Mesenchymal stem cell (in vitro differentiated cells and primary cell): ENCODE results near the gene EDC4.

Source experiments
- DNase-seq: peaks from one replicate; pipeline ENCODE4 v3.0.0-alpha.2; 2013
- H2AFZ ChIP-seq: one replicate; pipeline ENCODE4 v1.6.1; 2013; ENCODE audit warnings: low read depth, mild to moderate bottlenecking, control low read depth, inconsistent platforms, low read length, moderate library complexity
- H2AK5ac ChIP-seq: 2 replicates; pipeline ENCODE4 v1.6.1; 2013; ENCODE audit warnings: low read length, moderate library complexity, mild to moderate bottlenecking, inconsistent platforms; ENCODE audit not compliant: severe bottlenecking
- H2BK120ac ChIP-seq: one replicate; pipeline ENCODE4 v1.6.1; 2013; ENCODE audit warnings: low read depth, mild to moderate bottlenecking, inconsistent platforms, low read length, moderate library complexity
- H2BK12ac ChIP-seq, 2 experiments: one replicate each; pipeline ENCODE4 v1.6.1; 2013; ENCODE audit warnings: inconsistent platforms in 2 of 2, low read length in 2 of 2, mild to moderate bottlenecking in 2 of 2, moderate library complexity in 2 of 2, control low read depth in 1 of 2
- H2BK15ac ChIP-seq: one replicate; pipeline ENCODE4 v1.6.1; 2013; ENCODE audit warnings: mild to moderate bottlenecking, low read depth, inconsistent platforms; ENCODE audit not compliant: poor library complexity, severe bottlenecking
- H2BK5ac ChIP-seq: 2 replicates; pipeline ENCODE4 v1.6.1; 2013; ENCODE audit warnings: low read depth, mild to moderate bottlenecking, low read length, control low read depth, inconsistent platforms; ENCODE audit not compliant: poor library complexity, severe bottlenecking
- H3K14ac ChIP-seq, 2 experiments: one replicate each; pipeline ENCODE4 v1.6.1; 2013; ENCODE audit warnings: inconsistent platforms in 2 of 2, low read length in 2 of 2, control low read depth in 1 of 2, mild to moderate bottlenecking in 1 of 2, moderate library complexity in 1 of 2
- H3K18ac ChIP-seq, 2 experiments: one replicate each; pipeline ENCODE4 v1.6.1; 2013; ENCODE audit warnings: inconsistent platforms in 2 of 2, low read length in 2 of 2, control low read depth in 1 of 2, low read depth in 1 of 2, mild to moderate bottlenecking in 1 of 2
- H3K23ac ChIP-seq, 2 experiments: one replicate each; pipeline ENCODE4 v1.6.1; 2013; ENCODE audit warnings: inconsistent platforms in 2 of 2, low read length in 2 of 2, mild to moderate bottlenecking in 2 of 2, moderate library complexity in 2 of 2, control low read depth in 1 of 2
- H3K27ac ChIP-seq: 2 replicates; pipeline ENCODE4 v1.5.1; 2013; ENCODE audit warnings: mild to moderate bottlenecking, moderate library complexity, low read length, control low read depth, inconsistent platforms; ENCODE audit not compliant: poor library complexity, severe bottlenecking
- H3K27me3 ChIP-seq, 2 experiments: 2 replicates each; pipeline versions ENCODE4 v1.6.1 to v1.7.0; 2013; ENCODE audit warnings: low read length in 2 of 2, mild to moderate bottlenecking in 2 of 2, moderate library complexity in 2 of 2, control low read depth in 1 of 2, inconsistent platforms in 1 of 2; ENCODE audit not compliant: control insufficient read depth in 1 of 2, insufficient read depth in 1 of 2
- H3K36me3 ChIP-seq, 2 experiments: 2 replicates each; pipeline versions ENCODE4 v1.6.1 to v1.7.0; 2013; ENCODE audit warnings: low read length in 2 of 2, control low read depth in 1 of 2, inconsistent platforms in 1 of 2, low read depth in 1 of 2, mild to moderate bottlenecking in 1 of 2; ENCODE audit not compliant: insufficient read depth in 2 of 2, control insufficient read depth in 1 of 2
- H3K4ac ChIP-seq, 2 experiments: one replicate each; pipeline ENCODE4 v1.6.1; 2013; ENCODE audit warnings: inconsistent platforms in 2 of 2, low read length in 2 of 2, mild to moderate bottlenecking in 2 of 2, moderate library complexity in 2 of 2, control low read depth in 1 of 2, low read depth in 1 of 2
- H3K4me1 ChIP-seq: 2 replicates; pipeline ENCODE4 v1.6.1; 2013; ENCODE audit warnings: low read depth, low read length, control low read depth; ENCODE audit not compliant: control insufficient read depth, insufficient read depth
- H3K4me2 ChIP-seq: 2 replicates; pipeline ENCODE4 v1.6.1; 2013; ENCODE audit warnings: low read length, mild to moderate bottlenecking, inconsistent platforms; ENCODE audit not compliant: poor library complexity, severe bottlenecking
- H3K4me3 ChIP-seq, 2 experiments: 2 replicates each; pipeline versions ENCODE4 v1.5.1 to v1.7.0; 2013; ENCODE audit warnings: low read length in 2 of 2, mild to moderate bottlenecking in 2 of 2, control low read depth in 1 of 2, low read depth in 1 of 2; ENCODE audit not compliant: insufficient read depth in 1 of 2
- H3K79me1 ChIP-seq: replicated peaks from 2 replicates; pipeline ENCODE4 v1.6.1; 2013; ENCODE audit warnings: mild to moderate bottlenecking, control low read depth, low read length, inconsistent platforms; ENCODE audit not compliant: poor library complexity, severe bottlenecking
- H3K9ac ChIP-seq: 2 replicates; pipeline ENCODE4 v1.7.0; 2013; ENCODE audit warnings: mild to moderate bottlenecking, low read length, moderate library complexity
- H3K9me3 ChIP-seq: 2 replicates; pipeline ENCODE4 v1.7.0; 2013; ENCODE audit warnings: mild to moderate bottlenecking, low read length; ENCODE audit not compliant: control insufficient read depth
- H4K8ac ChIP-seq: one replicate; pipeline ENCODE4 v1.6.1; 2013; ENCODE audit warnings: inconsistent platforms, mild to moderate bottlenecking, low read length, moderate library complexity
- H4K91ac ChIP-seq: one replicate; pipeline ENCODE4 v1.6.1; 2013; ENCODE audit warnings: mild to moderate bottlenecking, low read length, inconsistent platforms
- WGBS: methylation state at CpG from one replicate; pipeline ENCODE4 v1.1.7; 2013; ENCODE audit warnings: mixed read lengths; 5-methylcytosine and 5-hydroxymethylcytosine counted together

Gene EDC4

DNA sequence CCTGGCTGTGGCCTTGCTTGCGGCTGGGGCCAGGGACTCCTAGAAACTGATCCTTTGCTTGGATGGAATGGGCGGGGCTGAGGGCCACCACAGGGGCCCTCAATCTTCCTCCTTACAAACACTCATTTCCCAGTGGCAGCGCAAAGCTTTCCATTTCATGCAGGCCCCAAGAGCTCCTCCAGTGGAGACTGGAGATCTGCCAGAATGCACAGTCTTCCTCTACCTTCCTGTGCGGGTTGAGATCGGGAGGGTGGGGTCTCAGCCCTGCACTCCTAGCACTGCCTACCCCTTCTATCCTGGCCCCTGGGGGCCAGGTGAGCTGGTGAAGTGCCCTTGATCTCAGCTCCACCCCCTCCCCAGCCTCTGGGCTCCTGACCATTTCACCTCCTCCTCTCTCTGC lies 13.5 kb downstream of the EDC4 start:
- 91% methylated on average over 5 of the region's 5 CpGs for WGBS
- H3K18ac ChIP-seq, result no peak overlapping the region
- no peak overlapping the region for H3K9ac ChIP-seq
- no peak overlapping the region for H2BK5ac ChIP-seq
- no peak overlapping the region for H3K4me2 ChIP-seq
- H2BK12ac ChIP-seq, result no peak overlapping the region
- H3K9me3 ChIP-seq, result no peaks in the 10 kb centered on the region
- peaks cover 9% of the 10 kb centered on the region for H3K4me1 ChIP-seq
- H2BK120ac ChIP-seq, result no peak overlapping the region
- DNase-seq, result no peak
- H3K4ac ChIP-seq, result no peak overlapping the region
- no peaks in the 10 kb centered on the region for H3K27me3 ChIP-seq
- H3K4me3 ChIP-seq, result no peak overlapping the region
- no peak overlapping the region for H4K91ac ChIP-seq
- peaks cover 31 to 63% of the 10 kb centered on the region in 2 experiments for H3K36me3 ChIP-seq
- no peak overlapping the region for H3K23ac ChIP-seq
- no peak overlapping the region for H4K8ac ChIP-seq
- no peak overlapping the region for H2AFZ ChIP-seq
- no peak overlapping the region for H2BK15ac ChIP-seq
- no peak overlapping the region for H3K14ac ChIP-seq
- peaks cover 10% of the 10 kb centered on the region for H3K79me1 ChIP-seq
- H3K27ac ChIP-seq, result no peak overlapping the region
- H2AK5ac ChIP-seq, result no peak overlapping the region

DNA sequence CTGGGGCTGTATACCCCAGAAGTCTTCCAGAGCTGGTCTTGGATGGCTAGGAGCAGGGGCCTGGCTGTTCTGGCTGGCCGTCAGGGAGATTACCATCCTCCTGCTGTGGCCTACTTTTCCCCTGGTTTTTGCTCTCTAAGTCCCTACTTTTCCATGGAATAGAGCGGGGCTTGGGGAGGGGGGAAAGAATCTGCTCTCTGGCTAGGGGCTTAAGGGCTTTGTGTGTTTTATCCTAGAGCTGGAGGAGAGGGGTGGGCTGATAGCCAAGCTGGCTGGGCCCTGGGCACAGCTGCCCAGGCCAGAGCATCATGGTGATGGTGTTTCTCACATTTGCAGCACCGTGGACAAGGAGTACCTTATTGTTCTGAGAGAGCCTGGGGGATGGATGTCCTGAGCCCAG lies 15.5 kb downstream of the EDC4 start:
- Histone ChIP-seq H3K79me1 (peaks cover 10% of the 10 kb centered on the region), H3K9ac (no peak overlapping the region), H4K8ac (no peak overlapping the region), H3K9me3 (no peaks in the 10 kb centered on the region), H3K4me3 (no peak overlapping the region), H3K23ac (no peak overlapping the region), H2BK12ac (no peak overlapping the region), H3K27ac (no peak overlapping the region), H2AFZ (no peak overlapping the region), H3K4me1 (peaks cover 11% of the 10 kb centered on the region), H2BK5ac (peak overlapping the region; percentile 20), H3K4ac (no peak overlapping the region), H2BK15ac (no peak overlapping the region), H3K27me3 (no peaks in the 10 kb centered on the region), H2BK120ac (no peak overlapping the region), H3K18ac (no peak overlapping the region), H4K91ac (no peak overlapping the region), H3K36me3 (peaks cover 12 to 44% of the 10 kb centered on the region in 2 experiments), H2AK5ac (no peak overlapping the region), H3K14ac (no peak overlapping the region), H3K4me2 (no peak overlapping the region)
- 75% methylated on average over 1 of the region's 3 CpGs for WGBS
- DNase-seq, result no peak

DNA sequence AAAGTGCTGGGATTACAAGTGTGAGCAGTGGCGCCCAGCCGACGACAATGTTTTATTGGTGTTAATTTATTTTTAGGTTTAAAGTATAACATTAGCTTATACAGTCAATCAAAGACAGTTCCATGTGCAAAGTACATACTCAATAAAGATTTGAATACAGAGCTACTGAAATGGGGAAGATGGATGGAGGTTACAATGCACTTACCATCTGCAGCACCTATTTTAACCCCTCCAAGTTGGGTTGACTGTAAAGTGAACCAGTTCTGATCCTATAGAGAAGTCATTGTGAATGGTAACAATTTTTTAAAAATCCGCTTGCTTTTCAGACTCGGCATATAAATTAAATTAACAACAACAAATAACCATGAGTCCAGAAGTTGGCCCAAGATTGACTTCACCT lies 19.5 kb downstream of the EDC4 start:
- whole genome bisulfite sequencing, result 82% methylated on average over 2 of the region's 5 CpGs
- no peak overlapping the region for H2AFZ ChIP-seq

DNA sequence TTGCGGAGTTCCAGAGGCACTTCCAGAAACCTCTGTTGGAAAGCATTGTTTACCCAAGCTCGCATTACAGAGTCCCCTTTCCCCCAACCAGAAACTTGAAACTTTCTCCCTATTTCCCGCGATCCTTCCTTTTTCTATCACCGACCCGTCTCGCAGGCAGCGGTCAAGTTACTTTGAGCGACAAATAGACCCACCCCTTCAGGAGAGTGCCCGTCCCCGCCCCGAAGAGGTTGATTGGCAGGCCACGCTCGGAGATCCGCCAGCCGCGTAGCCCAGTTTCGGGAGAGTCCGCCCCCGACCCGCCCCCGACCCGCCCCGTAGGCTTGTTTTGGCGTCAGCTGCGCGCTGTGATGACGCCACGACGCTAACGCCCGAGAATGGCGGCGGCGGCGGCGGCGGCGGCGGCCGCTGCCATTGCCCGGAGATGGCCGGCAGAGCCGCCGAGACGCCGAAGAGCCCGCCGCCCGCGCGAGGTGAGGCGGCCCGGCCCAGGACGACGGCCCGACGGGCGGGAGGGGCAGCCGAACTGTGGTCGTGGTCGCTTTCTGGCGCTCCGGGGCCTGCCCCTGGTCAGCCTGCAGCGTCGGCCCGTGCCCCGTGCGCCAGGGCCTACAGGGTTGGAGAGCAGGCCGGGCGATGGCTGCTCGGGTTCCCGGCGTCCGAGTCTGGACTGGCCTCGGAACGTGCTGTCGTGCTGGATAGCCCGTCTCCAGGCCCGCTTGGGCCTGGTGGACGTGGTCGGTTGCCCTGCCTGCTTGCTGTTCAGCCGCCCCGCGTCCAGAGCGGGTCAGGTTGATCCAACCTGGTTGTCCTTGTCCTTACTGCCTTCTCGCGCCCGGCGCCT lies 20.3 kb downstream of the EDC4 start, which contains the start of gene PSKH1:
PSKH1 (plus strand) TSS at position 356 of the 844 bp plus-strand sequence. CDS start 15,496 bp downstream, outside the sequence.
- peaks cover 11% of the 10 kb centered on the region for H3K79me1 ChIP-seq
- peak within 1 kb of the TSS; percentile 76 for H2BK5ac ChIP-seq
- H3K14ac ChIP-seq, result peak within 1 kb of the TSS in 1 of 2 experiments; percentile 99
- WGBS, result under 1% methylated on average over 83 of the region's 90 CpGs
- peak within 1 kb of the TSS; percentile 65 for H2AK5ac ChIP-seq
- H2BK120ac ChIP-seq, result peak within 1 kb of the TSS; percentile 79
- peak within 1 kb of the TSS in 1 of 2 experiments; percentile 71 for H2BK12ac ChIP-seq
- H3K4ac ChIP-seq, result peak within 1 kb of the TSS; percentile 83 to 91
- peaks cover 8% of the 10 kb centered on the region for H3K4me1 ChIP-seq
- peak; percentile 95 for DNase-seq
- H3K18ac ChIP-seq, result peak within 1 kb of the TSS; percentile 92 to 97
- peak within 1 kb of the TSS; percentile 63 for H3K27ac ChIP-seq
- H3K9me3 ChIP-seq, result no peaks in the 10 kb centered on the region
- H4K91ac ChIP-seq, result peak within 1 kb of the TSS; percentile 94
- peaks cover 0 to 11% of the 10 kb centered on the region in 2 experiments for H3K36me3 ChIP-seq
- peak within 1 kb of the TSS; percentile 78 for H3K4me2 ChIP-seq
- H3K4me3 ChIP-seq, result peak within 1 kb of the TSS; percentile 99 to 100
- peak within 1 kb of the TSS; percentile 90 to 93 for H3K23ac ChIP-seq
- peak within 1 kb of the TSS; percentile 94 for H2AFZ ChIP-seq
- peak within 1 kb of the TSS; percentile 67 for H2BK15ac ChIP-seq
- H3K27me3 ChIP-seq, result no peaks in the 10 kb centered on the region
- peak within 1 kb of the TSS; percentile 99 for H4K8ac ChIP-seq
- peak within 1 kb of the TSS; percentile 100 for H3K9ac ChIP-seq

More for the DNA sequence above, 19.5 kb downstream of the EDC4 start:
- Histone ChIP-seq H2BK15ac (no peak overlapping the region), H3K79me1 (peaks cover 7% of the 10 kb centered on the region), H3K9me3 (no peaks in the 10 kb centered on the region), H3K36me3 (peaks cover 0 to 7% of the 10 kb centered on the region in 2 experiments), H3K4me3 (peak overlapping the region in 1 of 2 experiments; percentile 81), H4K8ac (no peak overlapping the region), H3K14ac (no peak overlapping the region), H2BK5ac (no peak overlapping the region), H3K18ac (no peak overlapping the region), H3K9ac (peak overlapping the region; percentile 87), H4K91ac (no peak overlapping the region), H3K27ac (no peak overlapping the region), H3K23ac (no peak overlapping the region), H2BK12ac (no peak overlapping the region), H3K27me3 (no peaks in the 10 kb centered on the region), H2BK120ac (no peak overlapping the region), H3K4me2 (peak overlapping the region; percentile 72), H2AK5ac (no peak overlapping the region), H3K4ac (no peak overlapping the region), H3K4me1 (peaks cover 8% of the 10 kb centered on the region)
- DNase-seq, result no peak
